GM21786 (cell line): Measurements from ENCODE around the gene MALAT1.
"Not testable (repeated sequence)": the region's sequence is repeated elsewhere in the genome, so short reads cannot be mapped to it uniquely, and the experiment has no call there.

Experiments
- ATAC-seq: cut with Tn5 transposase; IDR thresholded peaks from one replicate; pipeline ENCODE4 v1.9.1; 2021; ENCODE audit not compliant: unreplicated experiment

The MALAT1 gene

GRCh38 chr11:65497141-65498041, 1.5 kb upstream of the MALAT1 start:
- ATAC-seq = peak; percentile 50

- no peak for ATAC-seq
Measured at GRCh38 chr11:65498042-65498726, 661 bp upstream of the MALAT1 start.

GRCh38 chr11:65498727-65498976, 193 bp upstream of the MALAT1 start:
- ATAC-seq = no peak

- no peak for ATAC-seq
Measured at GRCh38 chr11:65499713-65500386, 1.0 kb downstream of the MALAT1 start.

- no peak for ATAC-seq
Measured at GRCh38 chr11:65500387-65501185, 1.7 kb downstream of the MALAT1 start.

GRCh38 chr11:65501186-65501471, 2.3 kb downstream of the MALAT1 start:
- no peak for ATAC-seq

GRCh38 chr11:65501472-65502273, 2.8 kb downstream of the MALAT1 start:
- ATAC-seq = no peak

- ATAC-seq = no peak
Measured at GRCh38 chr11:65502274-65502554, 3.4 kb downstream of the MALAT1 start.

- ATAC-seq = no peak
Measured at GRCh38 chr11:65502555-65503367, 3.9 kb downstream of the MALAT1 start.

- ATAC-seq = no peak
Measured at GRCh38 chr11:65503368-65503948, 4.6 kb downstream of the MALAT1 start.

- ATAC-seq = no peak
Measured at GRCh38 chr11:65503949-65504673, 5.3 kb downstream of the MALAT1 start.

- no peak for ATAC-seq
Measured at GRCh38 chr11:65504674-65505465, 6.0 kb downstream of the MALAT1 start.

GRCh38 chr11:65505466-65506289, 6.8 kb downstream of the MALAT1 start:
- no peak for ATAC-seq

- ATAC-seq = no peak
Measured at GRCh38 chr11:65506290-65506771, 7.5 kb downstream of the MALAT1 start.

GRCh38 chr11:65506772-65507505, 8.1 kb downstream of the MALAT1 start:
- peak; percentile 20 for ATAC-seq

- not testable (repeated sequence) for ATAC-seq
Measured at GRCh38 chr11:65512311-65512710, 13.5 kb downstream of the MALAT1 start.
